H1 (cell line): ENCODE data around the gene FLNC. TPM values are rescaled to one million over a fixed set of nuclear protein-coding genes. Genes with fewer than 3 reads are reported as not detected.

Experiments used
- CHD7 ChIP-seq: fragments of 300-600 bp; sonication (generic); IDR thresholded peaks from 2 replicates; pipeline ENCODE4 v1.7.1; 2012; ENCODE audit warnings: low read length, moderate library complexity, mild to moderate bottlenecking, inconsistent platforms; ENCODE audit not compliant: insufficient replicate concordance
- HDAC2 ChIP-seq, 2 experiments: fragments of 300-600 bp in 1 of 2; sonication (generic) in 1 of 2; IDR thresholded peaks; 2 replicates each; pipeline ENCODE4 v1.6.1; 2011 to 2012; ENCODE audit warnings: low read depth in 2 of 2, low read length in 2 of 2, mild to moderate bottlenecking in 2 of 2, moderate library complexity in 2 of 2, borderline replicate concordance in 1 of 2, inconsistent platforms in 1 of 2
- HDAC6 ChIP-seq: IDR thresholded peaks from one replicate; pipeline ENCODE4 v1.7.1; 2012; ENCODE audit warnings: low read depth, mild to moderate bottlenecking, inconsistent platforms, low read length, moderate library complexity
- RFX5 ChIP-seq: IDR thresholded peaks from 2 replicates; pipeline ENCODE4 v1.6.1; 2011; ENCODE audit warnings: low read depth, low read length, improper control_type of control experiment, borderline replicate concordance
- polyA plus RNA-seq, 7 experiments: library from polyadenylated mRNA; depleted of rRNA in 3 of 7; stranded (reverse) in 5 of 7; unstranded in 2 of 7; fragments of >200 nt in 5 of 7; fragments of 200-250 nt in 2 of 7; gene quantifications; 1 replicate in 5 of 7; 2 replicates in 1 of 7; 4 replicates in 1 of 7; pipeline versions ENCODE4 v1.2.1 to v1.2.3, GENCODE V29; 2011 to 2013; ENCODE audit warnings: missing spikeins in 2 of 7, mixed read lengths in 2 of 7
- total RNA-seq: library from RNA; stranded (reverse); fragmentation: NEBNext Ultra II Directional; extraction: Animal tissue kit (Norgen Biotek cat#: 25700); gene quantifications from 2 replicates; pipeline ENCODE4 v1.2.1, GENCODE V29; 2021
- TF ChIP-seq, protein P1 (sequence below): IDR thresholded peaks from 2 replicates; pipeline ENCODE4 v1.6.1; 2012; ENCODE audit warnings: inconsistent platforms

The FLNC gene
- total and polyA plus RNA-seq, 2 of the 8 experiments (the other 6 are each of a cell fraction or from before 2014, with no cell fraction given) = 1.9 to 10.7 TPM

GRCh38 chr7:128841171-128841690 is 11.0 kb downstream of the FLNC start (continued):
- TF ChIP-seq CHD7 = no peak
- no peak for TF ChIP-seq HDAC6
- TF ChIP-seq, protein P1, sequence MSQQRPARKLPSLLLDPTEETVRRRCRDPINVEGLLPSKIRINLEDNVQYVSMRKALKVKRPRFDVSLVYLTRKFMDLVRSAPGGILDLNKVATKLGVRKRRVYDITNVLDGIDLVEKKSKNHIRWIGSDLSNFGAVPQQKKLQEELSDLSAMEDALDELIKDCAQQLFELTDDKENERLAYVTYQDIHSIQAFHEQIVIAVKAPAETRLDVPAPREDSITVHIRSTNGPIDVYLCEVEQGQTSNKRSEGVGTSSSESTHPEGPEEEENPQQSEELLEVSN = no peak
- TF ChIP-seq HDAC2 (IDR thresholded peaks at IDR 0.05; ENCODE audit: borderline replicate concordance in 1 of 2, low read depth in 2 of 2, low read length in 2 of 2) = no peak
- TF ChIP-seq RFX5 = no peak
